Measurements from ENCODE around the gene FNDC3B. TPM values are rescaled to one million over a fixed set of nuclear protein-coding genes. Genes with fewer than 3 reads are reported as not detected.

Gene FNDC3B
- total RNA-seq, 1 donor from 2014 or later = 290 TPM

- H3K36me3 Mint-ChIP-seq (ENCODE audit: low read depth) = peaks cover 39% of the 10 kb centered on the region
- H3K27ac Mint-ChIP-seq (ENCODE audit: unreplicated experiment) = peak overlapping the region; percentile 1
- TF ChIP-seq CTCF (IDR thresholded peaks at IDR 0.05) = no peak
- DNase-seq (ENCODE audit: low spot score) = no peak
- H3K4me3 Mint-ChIP-seq (ENCODE audit: unreplicated experiment) = no peak overlapping the region
- H3K27me3 Mint-ChIP-seq (ENCODE audit: low read depth) = no peaks in the 10 kb centered on the region
- no peaks in the 10 kb centered on the region for H3K9me3 Mint-ChIP-seq (ENCODE audit: low read depth)
- peaks cover 44% of the 10 kb centered on the region for H3K4me1 Mint-ChIP-seq (ENCODE audit: low read depth)
Measured at GRCh38 chr3:172118019-172118418, 78.6 kb downstream of the FNDC3B start.

DNA sequence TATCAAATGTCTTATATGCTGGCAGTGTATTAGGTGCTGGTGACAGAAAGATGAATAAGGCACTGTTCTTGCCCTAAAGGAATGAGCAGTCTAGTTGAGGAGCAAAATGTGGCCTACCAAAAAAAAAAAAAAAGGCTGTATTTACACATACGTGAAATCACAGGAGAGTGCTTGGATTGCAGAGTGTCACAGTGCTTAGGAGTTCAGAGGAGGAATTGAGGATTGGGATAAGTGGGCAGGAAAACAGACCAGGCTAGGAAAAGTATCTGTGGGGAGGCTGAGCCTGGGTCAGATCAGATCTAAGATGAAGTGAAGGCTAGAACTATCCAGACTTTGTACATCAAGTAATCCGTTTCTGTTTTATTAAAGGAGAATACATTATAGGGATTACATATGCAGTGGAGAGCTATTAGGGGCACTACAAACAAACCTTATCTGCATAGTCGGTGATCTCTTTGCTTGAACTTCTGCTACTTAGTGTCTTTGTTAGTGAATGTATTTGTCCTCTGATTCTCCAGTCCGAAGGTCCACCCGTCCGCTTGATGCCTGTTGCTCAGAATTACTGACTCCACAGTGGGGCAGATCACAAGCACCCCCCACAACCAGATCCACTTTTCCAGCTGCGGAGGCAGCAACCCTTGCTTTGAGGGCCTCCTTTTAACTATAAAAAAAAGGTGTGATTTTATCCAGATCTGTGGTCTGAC is 80.0 kb downstream of the FNDC3B start:
- Mint-ChIP-seq H3K4me3 (ENCODE audit: unreplicated experiment) (no peak overlapping the region), H3K27me3 (ENCODE audit: low read depth) (no peaks in the 10 kb centered on the region), H3K9me3 (ENCODE audit: low read depth) (no peaks in the 10 kb centered on the region), H3K4me1 (ENCODE audit: low read depth) (peaks cover 43% of the 10 kb centered on the region), H3K36me3 (ENCODE audit: low read depth) (peaks cover 41% of the 10 kb centered on the region), H3K27ac (ENCODE audit: unreplicated experiment) (peak overlapping the region; percentile 50)
- TF ChIP-seq CTCF (IDR thresholded peaks at IDR 0.05) = no peak
- no peak for DNase-seq (ENCODE audit: low spot score)

DNA sequence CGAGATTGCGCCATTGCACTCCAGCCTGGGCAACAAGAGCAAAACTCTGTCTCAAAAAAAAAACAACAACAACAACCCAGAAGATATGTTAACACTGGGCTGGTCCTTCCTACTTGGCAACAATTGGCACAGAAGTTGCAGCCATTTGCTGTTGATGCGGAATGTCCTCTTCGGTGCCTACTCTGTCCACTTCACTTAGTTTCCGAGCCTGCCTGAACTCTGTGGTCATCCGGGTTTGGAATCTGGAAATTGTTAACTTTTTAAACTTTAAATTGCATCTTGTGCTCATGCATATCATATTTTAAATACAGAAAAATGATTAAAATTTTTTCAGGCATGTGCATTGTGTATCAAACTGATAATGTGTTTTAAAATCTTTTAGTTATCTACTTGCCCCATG is 81.5 kb downstream of the FNDC3B start:
- H3K4me1 Mint-ChIP-seq (ENCODE audit: low read depth) = peaks cover 58% of the 10 kb centered on the region
- no peak overlapping the region for H3K4me3 Mint-ChIP-seq (ENCODE audit: unreplicated experiment)
- no peak for DNase-seq (ENCODE audit: low spot score)
- H3K27ac Mint-ChIP-seq (ENCODE audit: unreplicated experiment) = no peak overlapping the region
- H3K27me3 Mint-ChIP-seq (ENCODE audit: low read depth) = no peaks in the 10 kb centered on the region
- TF ChIP-seq CTCF (IDR thresholded peaks at IDR 0.05) = no peak
- H3K9me3 Mint-ChIP-seq (ENCODE audit: low read depth) = no peaks in the 10 kb centered on the region
- H3K36me3 Mint-ChIP-seq (ENCODE audit: low read depth) = peaks cover 43% of the 10 kb centered on the region

GRCh38 chr3:172121981-172122380 is 82.6 kb downstream of the FNDC3B start:
- DNase-seq (ENCODE audit: low spot score) = no peak
- Mint-ChIP-seq H3K27ac (ENCODE audit: unreplicated experiment) (peak overlapping the region; percentile 17), H3K4me1 (ENCODE audit: low read depth) (peaks cover 68% of the 10 kb centered on the region), H3K9me3 (ENCODE audit: low read depth) (no peaks in the 10 kb centered on the region), H3K4me3 (ENCODE audit: unreplicated experiment) (no peak overlapping the region), H3K27me3 (ENCODE audit: low read depth) (no peaks in the 10 kb centered on the region), H3K36me3 (ENCODE audit: low read depth) (peaks cover 40% of the 10 kb centered on the region)
- no peak for TF ChIP-seq CTCF (IDR thresholded peaks at IDR 0.05)

DNA sequence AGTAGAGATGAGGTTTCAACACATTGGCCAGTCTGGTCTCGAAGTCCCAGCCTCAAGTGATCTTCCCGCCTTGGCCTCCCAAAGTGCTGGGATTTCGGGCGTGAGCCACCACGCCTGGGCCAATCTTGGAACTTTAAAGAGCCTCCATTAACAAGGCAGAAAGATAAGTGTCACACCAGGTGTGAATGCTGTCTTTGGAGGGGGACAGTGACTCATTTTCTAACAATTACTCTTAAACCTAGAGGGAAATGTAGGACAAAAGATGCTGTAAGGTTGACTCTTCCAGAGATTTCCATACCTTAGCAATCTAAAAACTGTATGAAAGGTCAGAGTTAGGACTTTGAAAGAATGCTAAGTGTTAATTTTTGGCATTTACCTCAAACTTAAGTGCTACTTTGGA is 84.9 kb downstream of the FNDC3B start:
- DNase-seq (ENCODE audit: low spot score) = no peak
- Mint-ChIP-seq H3K27ac (ENCODE audit: unreplicated experiment) (peak overlapping the region; percentile 36), H3K27me3 (ENCODE audit: low read depth) (no peaks in the 10 kb centered on the region), H3K4me1 (ENCODE audit: low read depth) (peaks cover 80% of the 10 kb centered on the region), H3K36me3 (ENCODE audit: low read depth) (peaks cover 26% of the 10 kb centered on the region), H3K9me3 (ENCODE audit: low read depth) (no peaks in the 10 kb centered on the region), H3K4me3 (ENCODE audit: unreplicated experiment) (no peak overlapping the region)
- TF ChIP-seq CTCF (IDR thresholded peaks at IDR 0.05) = no peak

Measured in chondrocyte (in vitro differentiated cells).